ENCODE measurements around the gene SUPT7L.
A peak's percentile ranks its signal among the peaks of the same experiment; 100 is the strongest.
"Not testable (repeated sequence)": the region's sequence is repeated elsewhere in the genome, so short reads cannot be mapped to it uniquely, and the experiment has no call there.

The SUPT7L gene

GRCh38 chr2:27636766-27637165 lies 26.6 kb downstream of the SUPT7L start:
- Histone ChIP-seq H3K4me3 (ENCODE audit: low read length in 2 of 2) (no peak overlapping the region), H3K36me3 (ENCODE audit: control insufficient read depth in 2 of 2, insufficient read depth in 2 of 2, low read length in 2 of 2) (peaks cover 53 to 61% of the 10 kb centered on the region in 2 donors), H3K27me3 (ENCODE audit: control insufficient read depth in 1 of 2, insufficient read depth in 2 of 2, low read length in 2 of 2) (no peaks in the 10 kb centered on the region), H3K9me3 (ENCODE audit: control insufficient read depth in 2 of 2, low read length in 2 of 2) (no peaks in the 10 kb centered on the region), H3K9ac (ENCODE audit: low read length in 2 of 2) (no peak overlapping the region), H3K4me1 (ENCODE audit: control insufficient read depth, insufficient read depth, low read length) (no peaks in the 10 kb centered on the region), H3K27ac (ENCODE audit: low read length) (no peak overlapping the region)

GRCh38 chr2:27634291-27634690 lies 29.1 kb downstream of the SUPT7L start:
- no peak overlapping the region for H3K4me3 ChIP-seq (ENCODE audit: low read length in 2 of 2)
- H3K27ac ChIP-seq (ENCODE audit: low read length), result no peak overlapping the region
- H3K9me3 ChIP-seq (ENCODE audit: control insufficient read depth in 2 of 2, low read length in 2 of 2), result no peaks in the 10 kb centered on the region
- H3K4me1 ChIP-seq (ENCODE audit: control insufficient read depth, insufficient read depth, low read length), result peaks cover 6% of the 10 kb centered on the region
- no peaks in the 10 kb centered on the region for H3K27me3 ChIP-seq (ENCODE audit: control insufficient read depth in 1 of 2, insufficient read depth in 2 of 2, low read length in 2 of 2)
- no peak overlapping the region for H3K9ac ChIP-seq (ENCODE audit: low read length in 2 of 2)
- peaks cover 43 to 53% of the 10 kb centered on the region in 2 donors for H3K36me3 ChIP-seq (ENCODE audit: control insufficient read depth in 2 of 2, insufficient read depth in 2 of 2, low read length in 2 of 2)

- Histone ChIP-seq H3K36me3 (ENCODE audit: control insufficient read depth in 2 of 2, insufficient read depth in 2 of 2, low read length in 2 of 2) (peaks cover 24 to 32% of the 10 kb centered on the region in 2 donors), H3K4me1 (ENCODE audit: control insufficient read depth, insufficient read depth, low read length) (peaks cover 13% of the 10 kb centered on the region)
- H3K27me3 ChIP-seq (ENCODE audit: control insufficient read depth in 1 of 2, insufficient read depth in 2 of 2, low read length in 2 of 2); H3K4me3 ChIP-seq (ENCODE audit: low read length in 2 of 2); H3K27ac ChIP-seq (ENCODE audit: low read length); H3K9me3 ChIP-seq (ENCODE audit: control insufficient read depth in 2 of 2, low read length in 2 of 2); H3K9ac ChIP-seq (ENCODE audit: low read length in 2 of 2): not testable (repeated sequence)
These were observed 33.2 kb downstream of the SUPT7L start for GRCh38 chr2:27630257-27630656.

GRCh38 chr2:27628767-27629709 lies 34.4 kb downstream of the SUPT7L start, which contains the start of the genes CCDC121 and GPN1:
TSS of gene CCDC121 (minus strand) at chr2:27629012. CDS start at chr2:27627799, 1,213 bp downstream.
TSS of gene GPN1 (plus strand) at chr2:27629050. CDS start at chr2:27629059, 9 bp downstream.
- Histone ChIP-seq H3K27ac (ENCODE audit: low read length) (peak within 1 kb of the TSS; percentile 58), H3K36me3 (ENCODE audit: control insufficient read depth in 2 of 2, insufficient read depth in 2 of 2, low read length in 2 of 2) (peaks cover 14 to 21% of the 10 kb centered on the region in 2 donors), H3K4me3 (ENCODE audit: low read length in 2 of 2) (peak within 1 kb of the TSS; percentile 96 to 97), H3K9me3 (ENCODE audit: control insufficient read depth in 2 of 2, low read length in 2 of 2) (no peaks in the 10 kb centered on the region), H3K27me3 (ENCODE audit: control insufficient read depth in 1 of 2, insufficient read depth in 2 of 2, low read length in 2 of 2) (no peaks in the 10 kb centered on the region), H3K4me1 (ENCODE audit: control insufficient read depth, insufficient read depth, low read length) (peaks cover 13% of the 10 kb centered on the region), H3K9ac (ENCODE audit: low read length in 2 of 2) (peak within 1 kb of the TSS; percentile 86 to 95)

GRCh38 chr2:27627963-27628766 lies 35.2 kb downstream of the SUPT7L start:
- Histone ChIP-seq H3K9me3 (ENCODE audit: control insufficient read depth in 2 of 2, low read length in 2 of 2) (no peaks in the 10 kb centered on the region), H3K27ac (ENCODE audit: low read length) (peak overlapping the region; percentile 58)

GRCh38 chr2:27626921-27627320 lies 36.5 kb downstream of the SUPT7L start:
- peaks cover 25 to 27% of the 10 kb centered on the region in 2 donors for H3K36me3 ChIP-seq (ENCODE audit: control insufficient read depth in 2 of 2, insufficient read depth in 2 of 2, low read length in 2 of 2)
- not testable (repeated sequence) for H3K27ac ChIP-seq (ENCODE audit: low read length); H3K4me3 ChIP-seq (ENCODE audit: low read length in 2 of 2); H3K27me3 ChIP-seq (ENCODE audit: control insufficient read depth in 1 of 2, insufficient read depth in 2 of 2, low read length in 2 of 2); H3K9ac ChIP-seq (ENCODE audit: low read length in 2 of 2); H3K9me3 ChIP-seq (ENCODE audit: control insufficient read depth in 2 of 2, low read length in 2 of 2)
- H3K4me1 ChIP-seq (ENCODE audit: control insufficient read depth, insufficient read depth, low read length), result peaks cover 13% of the 10 kb centered on the region

More at GRCh38 chr2:27627963-27628766, 35.2 kb downstream of the SUPT7L start:
- H3K9ac ChIP-seq (ENCODE audit: low read length in 2 of 2), result peak overlapping the region; percentile 86 to 95
- peaks cover 22 to 25% of the 10 kb centered on the region in 2 donors for H3K36me3 ChIP-seq (ENCODE audit: control insufficient read depth in 2 of 2, insufficient read depth in 2 of 2, low read length in 2 of 2)
- H3K4me3 ChIP-seq (ENCODE audit: low read length in 2 of 2), result peak overlapping the region; percentile 96 to 97
- peaks cover 13% of the 10 kb centered on the region for H3K4me1 ChIP-seq (ENCODE audit: control insufficient read depth, insufficient read depth, low read length)
- H3K27me3 ChIP-seq (ENCODE audit: control insufficient read depth in 1 of 2, insufficient read depth in 2 of 2, low read length in 2 of 2), result no peaks in the 10 kb centered on the region

GRCh38 chr2:27626323-27626722 lies 37.1 kb downstream of the SUPT7L start:
- H3K27ac ChIP-seq (ENCODE audit: low read length), result not testable (repeated sequence)

GRCh38 chr2:27624943-27625342 lies 38.5 kb downstream of the SUPT7L start:
- no peak overlapping the region for H3K27ac ChIP-seq (ENCODE audit: low read length)
- H3K4me3 ChIP-seq (ENCODE audit: low read length in 2 of 2), result no peak overlapping the region
- H3K9me3 ChIP-seq (ENCODE audit: control insufficient read depth in 2 of 2, low read length in 2 of 2), result no peaks in the 10 kb centered on the region
- peaks cover 11% of the 10 kb centered on the region for H3K4me1 ChIP-seq (ENCODE audit: control insufficient read depth, insufficient read depth, low read length)
- no peak overlapping the region for H3K9ac ChIP-seq (ENCODE audit: low read length in 2 of 2)
- no peaks in the 10 kb centered on the region for H3K27me3 ChIP-seq (ENCODE audit: control insufficient read depth in 1 of 2, insufficient read depth in 2 of 2, low read length in 2 of 2)
- H3K36me3 ChIP-seq (ENCODE audit: control insufficient read depth in 2 of 2, insufficient read depth in 2 of 2, low read length in 2 of 2), result peaks cover 23 to 33% of the 10 kb centered on the region in 2 donors

More at GRCh38 chr2:27626323-27626722, 37.1 kb downstream of the SUPT7L start:
- H3K9me3 ChIP-seq (ENCODE audit: control insufficient read depth in 2 of 2, low read length in 2 of 2); H3K4me3 ChIP-seq (ENCODE audit: low read length in 2 of 2); H3K27me3 ChIP-seq (ENCODE audit: control insufficient read depth in 1 of 2, insufficient read depth in 2 of 2, low read length in 2 of 2); H3K9ac ChIP-seq (ENCODE audit: low read length in 2 of 2): not testable (repeated sequence)
- Histone ChIP-seq H3K4me1 (ENCODE audit: control insufficient read depth, insufficient read depth, low read length) (peaks cover 13% of the 10 kb centered on the region), H3K36me3 (ENCODE audit: control insufficient read depth in 2 of 2, insufficient read depth in 2 of 2, low read length in 2 of 2) (peaks cover 20 to 28% of the 10 kb centered on the region in 2 donors)

GRCh38 chr2:27622921-27623384 lies 40.5 kb downstream of the SUPT7L start:
- H3K27ac ChIP-seq (ENCODE audit: low read length), result no peak overlapping the region
- peaks cover 4% of the 10 kb centered on the region for H3K4me1 ChIP-seq (ENCODE audit: control insufficient read depth, insufficient read depth, low read length)
- peaks cover 27 to 40% of the 10 kb centered on the region in 2 donors for H3K36me3 ChIP-seq (ENCODE audit: control insufficient read depth in 2 of 2, insufficient read depth in 2 of 2, low read length in 2 of 2)
- no peaks in the 10 kb centered on the region for H3K9me3 ChIP-seq (ENCODE audit: control insufficient read depth in 2 of 2, low read length in 2 of 2)
- no peak overlapping the region for H3K9ac ChIP-seq (ENCODE audit: low read length in 2 of 2)
- H3K27me3 ChIP-seq (ENCODE audit: control insufficient read depth in 1 of 2, insufficient read depth in 2 of 2, low read length in 2 of 2), result no peaks in the 10 kb centered on the region
- H3K4me3 ChIP-seq (ENCODE audit: low read length in 2 of 2), result no peak overlapping the region

- Histone ChIP-seq H3K27me3 (ENCODE audit: control insufficient read depth in 1 of 2, insufficient read depth in 2 of 2, low read length in 2 of 2) (no peaks in the 10 kb centered on the region), H3K9ac (ENCODE audit: low read length in 2 of 2) (no peak overlapping the region), H3K27ac (ENCODE audit: low read length) (no peak overlapping the region), H3K9me3 (ENCODE audit: control insufficient read depth in 2 of 2, low read length in 2 of 2) (no peaks in the 10 kb centered on the region), H3K36me3 (ENCODE audit: control insufficient read depth in 2 of 2, insufficient read depth in 2 of 2, low read length in 2 of 2) (peaks cover 39 to 49% of the 10 kb centered on the region in 2 donors), H3K4me1 (ENCODE audit: control insufficient read depth, insufficient read depth, low read length) (no peaks in the 10 kb centered on the region), H3K4me3 (ENCODE audit: low read length in 2 of 2) (no peak overlapping the region)
These were observed 41.9 kb downstream of the SUPT7L start for GRCh38 chr2:27621524-27621923.

All from stomach smooth muscle (tissue), 2 donors.